Measurements from ENCODE around the gene OTULIN. TPM values are rescaled to one million over a fixed set of nuclear protein-coding genes. Genes with fewer than 3 reads are reported as not detected.

OTULIN gene
- total and polyA plus RNA-seq, 2 of the 4 experiments (the other 2 are of a cell fraction) = 6.9 to 19.5 TPM

DNA sequence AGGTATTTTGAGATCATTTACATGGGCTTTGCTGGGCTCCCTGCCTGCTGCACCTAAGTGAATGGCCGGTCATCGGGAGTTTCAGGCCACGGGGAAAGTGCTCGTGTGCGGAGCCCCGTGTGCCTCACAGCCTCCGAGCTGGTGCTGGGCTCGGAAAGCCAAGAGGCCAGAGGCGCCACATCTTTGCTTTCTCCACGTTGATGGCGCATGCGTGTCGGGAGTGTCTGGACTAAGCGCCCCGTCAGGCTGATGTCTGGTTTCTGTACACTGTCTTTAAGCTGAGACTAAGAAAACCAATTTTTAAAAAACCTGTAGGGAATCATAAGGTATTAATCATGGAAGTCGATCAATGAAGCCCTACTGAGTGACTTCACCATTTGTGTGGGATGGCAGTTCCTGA is 69.1 kb downstream of the OTULIN start:
- Histone ChIP-seq H3K9me1 (ENCODE audit: insufficient read depth, low read length) (0 out of 2 replicates have a peak, but pooled peaks cover 3% of the 10 kb centered on the region), H2AFZ (replicated peaks; ENCODE audit: low read length, poor library complexity) (no peak overlapping the region), H3K27ac (ENCODE audit: insufficient read depth, low read length) (no peak overlapping the region), H3K4me2 (ENCODE audit: low read depth, low read length) (no peak overlapping the region), H3K4me3 (ENCODE audit: insufficient read depth, low read depth, low read length) (no peak overlapping the region), H3K4me1 (ENCODE audit: control insufficient read depth, insufficient read depth, low read length) (no peaks in the 10 kb centered on the region), H3K79me1 (ENCODE audit: low read depth in 1 of 2, low read length in 2 of 2) (no peaks in the 10 kb centered on the region), H4K20me1 (ENCODE audit: insufficient read depth, low read length) (no peaks in the 10 kb centered on the region), H2BK15ac (ENCODE audit: low read depth, low read length) (no peak overlapping the region), H3K23ac (ENCODE audit: low read depth, low read length) (no peak overlapping the region), H3K36me3 (ENCODE audit: control insufficient read depth, insufficient read depth, low read length) (no peaks in the 10 kb centered on the region), H3K9me3 (ENCODE audit: control insufficient read depth, insufficient read depth, low read length) (no peaks in the 10 kb centered on the region), H3K14ac (replicated peaks; ENCODE audit: low read depth, low read length) (no peak overlapping the region), H2AK5ac (ENCODE audit: low read depth, low read length) (no peak overlapping the region), H3K4ac (ENCODE audit: low read depth, low read length) (no peak overlapping the region), H2BK20ac (ENCODE audit: low read depth, low read length) (no peak overlapping the region), H2BK5ac (ENCODE audit: low read depth, low read length, poor library complexity, severe bottlenecking) (no peak overlapping the region), H3K56ac (ENCODE audit: extremely low read depth, insufficient read depth, low read length) (no peak overlapping the region), H4K5ac (ENCODE audit: low read depth, low read length) (no peak overlapping the region), H3K27me3 (ENCODE audit: control insufficient read depth, insufficient read depth, low read length) (no peaks in the 10 kb centered on the region), H2AK9ac (replicated peaks; ENCODE audit: low read depth, low read length, poor library complexity) (no peak overlapping the region), H3K9ac (ENCODE audit: low read depth, low read length) (no peak overlapping the region), H4K8ac (ENCODE audit: low read depth in 2 of 2, low read length in 2 of 2) (no peak overlapping the region), H4K91ac (ENCODE audit: insufficient read depth, low read depth, low read length) (no peak overlapping the region), H2BK120ac (ENCODE audit: low read depth, low read length) (no peak overlapping the region), H3K18ac (ENCODE audit: low read depth, low read length) (no peak overlapping the region)
- dilution Hi-C loops (cut with HindIII; ENCODE audit: low sequenced_read_pairs, unreplicated experiment) (no loop called here), in situ Hi-C loops (cut with MboI; ENCODE audit: low sequenced_read_pairs) (no loop called here), intact Hi-C loops (cut with micrococcal nuclease) (no loop called here)
- ChIA-PET CTCF (no interaction called here), POLR2A (ENCODE audit: unreplicated experiment) (no interaction called here)
- TF ChIP-seq BHLHE40 (IDR thresholded peaks at IDR 0.05; ENCODE audit: low read depth, low read length) = no peak
- TF ChIP-seq USF2 (IDR thresholded peaks at IDR 0.05; ENCODE audit: low read depth, low read length) = no peak
- no peak for TF ChIP-seq POLR2A (IDR thresholded peaks at IDR 0.05; ENCODE audit: low read depth, low read length)
- BruUV-seq (replicated peaks) = no TSS peak
- no peak for ATAC-seq (ENCODE audit: low read depth)
- 94% methylated on average over 13 of the region's 16 CpGs; no CpG with 5 or more reads in 1 of the 2 experiments for WGBS, 2 experiments (ENCODE audit: extremely low coverage in 2 of 2, insufficient read length in 1 of 2)
- DNase-seq = no peak

Data from IMR-90 (cell line).